SK-N-SH treated with all-trans-retinoic acid at 6 μM for 48 hours (cell line): ENCODE results near the gene TTC3.

ENCODE experiments used
- ATAC-seq: fragments of 200-7000 bp; cut with Tn5 transposase; 3 replicates; pipeline ENCODE4 v1.9.1; 2020; ENCODE audit warnings: mild to moderate bottlenecking, moderate library complexity
- ARNTL ChIP-seq: fragments of 450-650 bp; formaldehyde crosslinking; IDR thresholded peaks from 2 replicates; pipeline ENCODE4 v1.5.0; 2020; ENCODE audit warnings: low read depth, mild to moderate bottlenecking, moderate library complexity, borderline replicate concordance
- BACH2 ChIP-seq: fragments of 250-450 bp; sonication (Bioruptor Pico); IDR thresholded peaks from 2 replicates; pipeline ENCODE4 v1.9.0; 2021; ENCODE audit warnings: mild to moderate bottlenecking, borderline replicate concordance
- CREB5 ChIP-seq: fragments of 250-450 bp; sonication (Bioruptor Pico); IDR thresholded peaks from 2 replicates; pipeline ENCODE4 v1.5.1; 2020; ENCODE audit warnings: low read depth, mild to moderate bottlenecking, moderate library complexity
- CSDC2 ChIP-seq: fragments of 250-450 bp; sonication (Bioruptor Pico); IDR thresholded peaks from 2 replicates; pipeline ENCODE4 v1.5.0; 2020; ENCODE audit warnings: mild to moderate bottlenecking, moderate library complexity
- CSRNP3 ChIP-seq: fragments of 250-450 bp; sonication (Bioruptor Pico); IDR thresholded peaks from 2 replicates; pipeline ENCODE4 v1.5.1; 2021; ENCODE audit warnings: mild to moderate bottlenecking, moderate library complexity
- ISL1 ChIP-seq: fragments of 250-450 bp; sonication (Bioruptor Pico); IDR thresholded peaks from 2 replicates; pipeline ENCODE4 v2.1.2; 2022; ENCODE audit warnings: mild to moderate bottlenecking, moderate library complexity
- PATZ1 ChIP-seq: fragments of 250-450 bp; sonication (Bioruptor Pico); IDR thresholded peaks from 2 replicates; pipeline ENCODE4 v1.8.0; 2020; ENCODE audit warnings: mild to moderate bottlenecking, moderate library complexity, borderline replicate concordance
- POU6F1 ChIP-seq: fragments of 250-450 bp; sonication (Bioruptor Pico); IDR thresholded peaks from 2 replicates; pipeline ENCODE4 v1.8.0; 2021; ENCODE audit warnings: low read depth, mild to moderate bottlenecking, moderate library complexity, borderline replicate concordance
- TCF4 ChIP-seq: fragments of 250-450 bp; sonication (Bioruptor Pico); IDR thresholded peaks from 2 replicates; pipeline ENCODE4 v1.8.0; 2021; ENCODE audit warnings: mild to moderate bottlenecking, moderate library complexity, borderline replicate concordance
- TSHZ2 ChIP-seq: fragments of 250-450 bp; sonication (Bioruptor Pico); IDR thresholded peaks from 2 replicates; pipeline ENCODE4 v1.5.0; 2020; ENCODE audit warnings: mild to moderate bottlenecking, moderate library complexity
- ZC3H10 ChIP-seq: fragments of 250-450 bp; sonication (Bioruptor Pico); IDR thresholded peaks from 2 replicates; pipeline ENCODE4 v1.5.1; 2021; ENCODE audit warnings: mild to moderate bottlenecking, moderate library complexity
- ZFP3 ChIP-seq: fragments of 250-450 bp; sonication (Bioruptor Pico); IDR thresholded peaks from 2 replicates; pipeline ENCODE4 v1.5.0; 2020; ENCODE audit warnings: mild to moderate bottlenecking, moderate library complexity
- ZFP30 ChIP-seq: fragments of 450-650 bp; formaldehyde crosslinking; IDR thresholded peaks from 2 replicates; pipeline ENCODE4 v1.5.0; 2022; ENCODE audit warnings: mild to moderate bottlenecking, moderate library complexity
- ZNF565 ChIP-seq: fragments of 450-650 bp; formaldehyde crosslinking; conservative IDR thresholded peaks from 2 replicates; pipeline ENCODE4 v1.5.0; 2020; ENCODE audit warnings: low read depth, mild to moderate bottlenecking, moderate library complexity
- ZNF70 ChIP-seq: fragments of 450-650 bp; formaldehyde crosslinking; IDR thresholded peaks from 2 replicates; pipeline ENCODE4 v1.5.0; 2020; ENCODE audit warnings: mild to moderate bottlenecking, moderate library complexity

TTC3 gene

GRCh38 chr21:37145635-37146111 lies 72.6 kb downstream of the TTC3 start:
- no peak for ATAC-seq
- TF ChIP-seq ZFP30 (CRISPR knock-in tag) (no peak), CREB5 (CRISPR knock-in tag) (no peak), BACH2 (CRISPR knock-in tag) (no peak), TSHZ2 (no peak), TCF4 (CRISPR knock-in tag) (no peak), ZC3H10 (CRISPR knock-in tag) (no peak), PATZ1 (CRISPR knock-in tag) (no peak), ISL1 (no peak), POU6F1 (CRISPR knock-in tag) (no peak)
- TF ChIP-seq, all 23 proteins: peak for 0

- ATAC-seq: no peak
- TF ChIP-seq ZNF565 (no peak), ISL1 (no peak), PATZ1 (CRISPR knock-in tag) (no peak), POU6F1 (CRISPR knock-in tag) (no peak), ZNF70 (no peak), ARNTL (CRISPR knock-in tag) (no peak), TSHZ2 (no peak), ZFP3 (no peak), CSRNP3 (CRISPR knock-in tag) (no peak), BACH2 (CRISPR knock-in tag) (no peak), CSDC2 (CRISPR knock-in tag) (no peak)
Measured at GRCh38 chr21:37146320-37147235, 73.5 kb downstream of the TTC3 start.
